ENCODE measurements around the gene SF3B6.

DNA sequence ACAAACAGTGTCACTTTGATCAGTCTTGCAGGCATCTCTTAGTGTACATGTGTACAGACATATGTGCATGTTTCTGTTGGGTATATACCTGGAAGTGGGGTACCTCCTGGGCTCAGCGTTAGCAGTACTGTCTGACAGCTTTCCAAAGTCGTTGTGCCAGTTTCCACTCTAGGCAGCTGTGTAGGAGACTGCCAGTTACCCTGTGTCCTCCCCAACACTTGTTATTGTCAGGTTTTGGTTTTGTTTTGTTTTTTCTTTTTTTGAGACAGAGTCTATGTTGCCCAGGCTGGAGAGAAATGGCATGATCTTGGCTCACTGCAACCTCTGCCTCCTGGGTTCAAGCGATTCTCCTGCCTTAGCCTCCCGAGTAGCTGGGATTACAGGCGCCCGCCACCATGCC is 20.4 kb downstream of the SF3B6 start:
- no peak for TF ChIP-seq POLR2A (IDR thresholded peaks at IDR 0.05; ENCODE audit: extremely low read depth, insufficient read length)
- TF ChIP-seq, protein P1, sequence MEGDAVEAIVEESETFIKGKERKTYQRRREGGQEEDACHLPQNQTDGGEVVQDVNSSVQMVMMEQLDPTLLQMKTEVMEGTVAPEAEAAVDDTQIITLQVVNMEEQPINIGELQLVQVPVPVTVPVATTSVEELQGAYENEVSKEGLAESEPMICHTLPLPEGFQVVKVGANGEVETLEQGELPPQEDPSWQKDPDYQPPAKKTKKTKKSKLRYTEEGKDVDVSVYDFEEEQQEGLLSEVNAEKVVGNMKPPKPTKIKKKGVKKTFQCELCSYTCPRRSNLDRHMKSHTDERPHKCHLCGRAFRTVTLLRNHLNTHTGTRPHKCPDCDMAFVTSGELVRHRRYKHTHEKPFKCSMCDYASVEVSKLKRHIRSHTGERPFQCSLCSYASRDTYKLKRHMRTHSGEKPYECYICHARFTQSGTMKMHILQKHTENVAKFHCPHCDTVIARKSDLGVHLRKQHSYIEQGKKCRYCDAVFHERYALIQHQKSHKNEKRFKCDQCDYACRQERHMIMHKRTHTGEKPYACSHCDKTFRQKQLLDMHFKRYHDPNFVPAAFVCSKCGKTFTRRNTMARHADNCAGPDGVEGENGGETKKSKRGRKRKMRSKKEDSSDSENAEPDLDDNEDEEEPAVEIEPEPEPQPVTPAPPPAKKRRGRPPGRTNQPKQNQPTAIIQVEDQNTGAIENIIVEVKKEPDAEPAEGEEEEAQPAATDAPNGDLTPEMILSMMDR (IDR thresholded peaks at IDR 0.05; ENCODE audit: low read depth, low read length): no peak

Measured in NB4 (cell line).